Breast epithelium (tissue), 3 donors: ENCODE measurements around the gene GATC.

ENCODE experiments used
- POLR2A ChIP-seq: fragments of 450-650 bp; IDR thresholded peaks from one replicate; pipeline ENCODE4 v1.6.1; 2016; ENCODE audit warnings: antibody characterized with exemption, mild to moderate bottlenecking, moderate library complexity
- POLR2AphosphoS5 ChIP-seq, 3 donors: sonication (generic); formaldehyde crosslinking; IDR thresholded peaks; one replicate each; pipeline ENCODE4 v1.6.1; 2017; ENCODE audit warnings: antibody characterized with exemption in 3 of 3
- TF ChIP-seq, protein P1 (sequence below), 3 donors: fragments of 450-650 bp; IDR thresholded peaks; one replicate each; pipeline ENCODE4 v1.5.1; 2016 to 2017; ENCODE audit warnings: antibody characterized with exemption in 3 of 3, mild to moderate bottlenecking in 3 of 3, moderate library complexity in 3 of 3

- TF ChIP-seq POLR2A (no peak), POLR2AphosphoS5 (IDR thresholded peaks at IDR 0.05) (no peak)
- TF ChIP-seq, protein P1, sequence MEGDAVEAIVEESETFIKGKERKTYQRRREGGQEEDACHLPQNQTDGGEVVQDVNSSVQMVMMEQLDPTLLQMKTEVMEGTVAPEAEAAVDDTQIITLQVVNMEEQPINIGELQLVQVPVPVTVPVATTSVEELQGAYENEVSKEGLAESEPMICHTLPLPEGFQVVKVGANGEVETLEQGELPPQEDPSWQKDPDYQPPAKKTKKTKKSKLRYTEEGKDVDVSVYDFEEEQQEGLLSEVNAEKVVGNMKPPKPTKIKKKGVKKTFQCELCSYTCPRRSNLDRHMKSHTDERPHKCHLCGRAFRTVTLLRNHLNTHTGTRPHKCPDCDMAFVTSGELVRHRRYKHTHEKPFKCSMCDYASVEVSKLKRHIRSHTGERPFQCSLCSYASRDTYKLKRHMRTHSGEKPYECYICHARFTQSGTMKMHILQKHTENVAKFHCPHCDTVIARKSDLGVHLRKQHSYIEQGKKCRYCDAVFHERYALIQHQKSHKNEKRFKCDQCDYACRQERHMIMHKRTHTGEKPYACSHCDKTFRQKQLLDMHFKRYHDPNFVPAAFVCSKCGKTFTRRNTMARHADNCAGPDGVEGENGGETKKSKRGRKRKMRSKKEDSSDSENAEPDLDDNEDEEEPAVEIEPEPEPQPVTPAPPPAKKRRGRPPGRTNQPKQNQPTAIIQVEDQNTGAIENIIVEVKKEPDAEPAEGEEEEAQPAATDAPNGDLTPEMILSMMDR (IDR thresholded peaks at IDR 0.05), result no peak
Measured at GRCh38 chr12:120455302-120455701, 9.1 kb downstream of the GATC start.
